OCI-LY7 (cell line): ENCODE data around the gene URGCP. TPM values are rescaled to one million over a fixed set of nuclear protein-coding genes. Genes with fewer than 3 reads are reported as not detected.

Experiments
- BruUV-seq: library from RNA; stranded (reverse); fragments of 400-500 nt; replicated peaks from 2 replicates; lab custom pipeline; 2021; lab: Mats Ljungman, UMichigan
- CTCF ChIA-PET: fragments of 300-600 bp; sonication (Branson Sonifier 250); formaldehyde crosslinking; loops from one replicate; lab custom pipeline; 2022; ENCODE audit warnings: antibody characterized with exemption; ENCODE audit not compliant: unreplicated experiment; lab: Charles Lee
- POLR2A ChIA-PET: fragments of 300-600 bp; sonication (Branson Sonifier 250); formaldehyde crosslinking; loops from one replicate; lab custom pipeline; 2022; ENCODE audit warnings: antibody characterized with exemption; lab: Charles Lee
- DNase-seq: peaks from one replicate; pipeline ENCODE4 v3.0.0-alpha.2; 2015; ENCODE audit warnings: low spot score
- H2AFZ ChIP-seq: fragments of 200-600 bp; sonication (generic), shearing (Covaris generic); 2 replicates; pipeline ENCODE4 v1.6.1; 2014; ENCODE audit warnings: mild to moderate bottlenecking, antibody characterized with exemption, low read length, moderate library complexity
- H3K27ac ChIP-seq: fragments of 200-600 bp; sonication (generic); 2 replicates; pipeline ENCODE4 v1.5.1; 2014; ENCODE audit warnings: mixed run types, low read depth, mild to moderate bottlenecking, moderate library complexity, low read length, inconsistent platforms; ENCODE audit not compliant: poor library complexity, severe bottlenecking
- H3K36me3 ChIP-seq: fragments of 200-600 bp; sonication (generic); 2 replicates; pipeline ENCODE4 v1.6.1; 2014; ENCODE audit warnings: mild to moderate bottlenecking, antibody characterized with exemption, low read length, moderate library complexity, mixed read lengths; ENCODE audit not compliant: insufficient read depth
- H3K4me1 ChIP-seq: fragments of 200-600 bp; sonication (generic); 2 replicates; pipeline ENCODE4 v1.5.1; 2014; ENCODE audit warnings: mild to moderate bottlenecking, low read length; ENCODE audit not compliant: insufficient read depth, poor library complexity, severe bottlenecking
- H3K4me2 ChIP-seq: fragments of 200-600 bp; sonication (generic); 2 replicates; pipeline ENCODE4 v1.6.1; 2014; ENCODE audit warnings: mild to moderate bottlenecking, low read length
- H3K4me3 ChIP-seq: fragments of 200-600 bp; sonication (generic); 2 replicates; pipeline ENCODE4 v1.5.1; 2014; ENCODE audit warnings: mild to moderate bottlenecking, low read depth, low read length; ENCODE audit not compliant: poor library complexity, severe bottlenecking
- H3K79me2 ChIP-seq: fragments of 200-600 bp; sonication (generic); 2 replicates; pipeline ENCODE4 v1.6.1; 2016; ENCODE audit warnings: low read depth, mild to moderate bottlenecking, low read length, moderate library complexity, mixed read lengths; ENCODE audit not compliant: insufficient read depth
- H3K9me2 ChIP-seq: fragments of 200-600 bp; sonication (generic); 2 replicates; pipeline ENCODE4 v1.6.1; 2016; ENCODE audit warnings: mild to moderate bottlenecking, low read length, mixed read lengths; ENCODE audit not compliant: insufficient read depth
- H3K9me3 ChIP-seq: fragments of 200-600 bp; sonication (generic); 2 replicates; pipeline ENCODE4 v1.6.1; 2014; ENCODE audit warnings: mild to moderate bottlenecking, mixed run types, low read length, mixed read lengths
- H4K20me1 ChIP-seq: fragments of 200-600 bp; sonication (generic); 2 replicates; pipeline ENCODE4 v1.6.1; 2014; ENCODE audit warnings: mild to moderate bottlenecking, antibody characterized with exemption, low read length, moderate library complexity, mixed read lengths; ENCODE audit not compliant: insufficient read depth
- EZH2phosphoT487 ChIP-seq: fragments of 200-600 bp; sonication (generic); IDR thresholded peaks from 2 replicates; pipeline ENCODE4 v1.6.1; 2018; ENCODE audit warnings: low read depth, borderline replicate concordance, mild to moderate bottlenecking, mixed run types, antibody characterized with exemption, low read length, moderate library complexity, mixed read lengths
- intact Hi-C: fragments of 100-400 bp; cut with micrococcal nuclease; formaldehyde crosslinking; loops from one replicate; pipeline ENCODE4 v1.10.0; 2022; ENCODE audit not compliant: unreplicated experiment
- total RNA-seq, 2 experiments: library from RNA; depleted of rRNA in 1 of 2; stranded (reverse); fragments of >200 nt in 1 of 2; shearing (Covaris generic) in 1 of 2; gene quantifications; 2 replicates each; pipeline ENCODE4 v1.2.3, GENCODE V29; 2014 to 2022
- TF ChIP-seq, protein P1 (sequence below): fragments of 200-600 bp; sonication (generic); conservative IDR thresholded peaks from 2 replicates; pipeline ENCODE4 v1.5.1; 2014; ENCODE audit warnings: mild to moderate bottlenecking, antibody characterized with exemption, low read length, moderate library complexity, mixed read lengths

The URGCP gene
- total RNA-seq, 2 experiments from 2014 or later = 4.7 to 6.8 TPM

GRCh38 chr7:43915907-43916306 lies 9.5 kb upstream of the URGCP start:
- intact Hi-C loops = no loop called here
- Histone ChIP-seq H3K27ac (no peak overlapping the region), H2AFZ (no peak overlapping the region), H3K79me2 (no peaks in the 10 kb centered on the region), H3K4me3 (no peak overlapping the region), H3K9me2 (no peaks in the 10 kb centered on the region), H3K36me3 (no peaks in the 10 kb centered on the region), H3K4me2 (no peak overlapping the region), H3K9me3 (no peaks in the 10 kb centered on the region), H4K20me1 (no peaks in the 10 kb centered on the region), H3K4me1 (no peaks in the 10 kb centered on the region)
- BruUV-seq = no TSS peak
- CTCF ChIA-PET = no interaction called here
- DNase-seq = no peak
- TF ChIP-seq, protein P1, sequence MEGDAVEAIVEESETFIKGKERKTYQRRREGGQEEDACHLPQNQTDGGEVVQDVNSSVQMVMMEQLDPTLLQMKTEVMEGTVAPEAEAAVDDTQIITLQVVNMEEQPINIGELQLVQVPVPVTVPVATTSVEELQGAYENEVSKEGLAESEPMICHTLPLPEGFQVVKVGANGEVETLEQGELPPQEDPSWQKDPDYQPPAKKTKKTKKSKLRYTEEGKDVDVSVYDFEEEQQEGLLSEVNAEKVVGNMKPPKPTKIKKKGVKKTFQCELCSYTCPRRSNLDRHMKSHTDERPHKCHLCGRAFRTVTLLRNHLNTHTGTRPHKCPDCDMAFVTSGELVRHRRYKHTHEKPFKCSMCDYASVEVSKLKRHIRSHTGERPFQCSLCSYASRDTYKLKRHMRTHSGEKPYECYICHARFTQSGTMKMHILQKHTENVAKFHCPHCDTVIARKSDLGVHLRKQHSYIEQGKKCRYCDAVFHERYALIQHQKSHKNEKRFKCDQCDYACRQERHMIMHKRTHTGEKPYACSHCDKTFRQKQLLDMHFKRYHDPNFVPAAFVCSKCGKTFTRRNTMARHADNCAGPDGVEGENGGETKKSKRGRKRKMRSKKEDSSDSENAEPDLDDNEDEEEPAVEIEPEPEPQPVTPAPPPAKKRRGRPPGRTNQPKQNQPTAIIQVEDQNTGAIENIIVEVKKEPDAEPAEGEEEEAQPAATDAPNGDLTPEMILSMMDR = no peak
- TF ChIP-seq EZH2phosphoT487 = no peak
- POLR2A ChIA-PET = no interaction called here

DNA sequence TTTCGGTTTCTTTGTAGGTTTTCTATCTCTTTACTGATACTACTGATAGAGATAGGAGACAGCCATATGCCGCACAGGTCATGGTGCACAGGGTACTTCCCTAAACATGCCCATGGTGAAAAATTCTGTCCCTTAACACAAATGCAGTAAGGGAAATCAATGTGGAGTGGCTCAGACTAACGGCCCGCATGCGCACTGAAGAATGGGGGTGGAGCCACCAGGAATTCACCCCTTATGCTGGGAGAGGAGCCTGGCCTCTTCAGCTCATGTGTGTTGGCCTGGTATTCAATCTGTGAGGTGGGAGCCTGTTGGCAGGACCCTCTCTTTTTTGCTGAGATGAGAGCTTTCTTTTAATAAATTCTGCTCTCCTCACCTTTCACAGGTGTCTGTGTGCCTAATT lies 8.4 kb upstream of the URGCP start:
- no peak for DNase-seq
- Histone ChIP-seq H3K4me3 (no peak overlapping the region), H3K9me3 (no peaks in the 10 kb centered on the region), H2AFZ (no peak overlapping the region), H3K36me3 (no peaks in the 10 kb centered on the region), H4K20me1 (no peaks in the 10 kb centered on the region), H3K27ac (no peak overlapping the region), H3K4me2 (no peak overlapping the region), H3K9me2 (no peaks in the 10 kb centered on the region), H3K4me1 (no peaks in the 10 kb centered on the region), H3K79me2 (no peaks in the 10 kb centered on the region)
- TF ChIP-seq, protein P1 = no peak
- TF ChIP-seq EZH2phosphoT487 = no peak
- POLR2A ChIA-PET = interaction anchor here (0.6 to 0.7 kb wide), 2 partner anchors 7 to 20 kb away, joined by 4 to 7 read pairs; no protein-coding TSS in a partner anchor
- CTCF ChIA-PET = no interaction called here
- intact Hi-C loops = no loop called here
- BruUV-seq = no TSS peak

DNA sequence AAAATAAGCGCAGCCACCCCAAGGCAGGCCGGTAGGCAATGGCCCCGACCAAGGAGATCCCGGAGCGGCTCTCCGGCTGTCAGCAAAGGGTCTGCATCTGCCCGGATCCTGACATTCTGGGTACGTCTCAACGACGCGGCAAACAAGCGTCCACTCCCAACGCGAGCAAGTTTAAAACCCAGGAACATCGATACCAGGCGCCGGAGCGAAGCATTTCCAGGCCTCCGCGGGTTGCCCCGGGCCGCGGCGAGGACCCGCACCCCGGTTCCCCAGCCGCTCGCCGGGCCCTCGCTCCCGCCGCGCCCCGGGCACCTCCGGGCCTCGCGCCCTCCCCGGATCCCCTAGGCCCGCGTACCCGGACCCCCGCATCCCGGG lies 453 bp downstream of the URGCP start:
- H4K20me1 ChIP-seq = no peaks in the 10 kb centered on the region
- no peaks in the 10 kb centered on the region for H3K79me2 ChIP-seq
- TF ChIP-seq, protein P1 = no peak
- no peak for TF ChIP-seq EZH2phosphoT487
- DNase-seq = no peak
- ChIA-PET CTCF (no interaction called here), POLR2A (interaction anchor here (0.9 kb wide), 1 partner anchor 18 kb away, joined by 4 read pairs; no protein-coding TSS in a partner anchor)
- BruUV-seq = no TSS peak
- no peak overlapping the region for H3K4me3 ChIP-seq
- H3K9me2 ChIP-seq = no peaks in the 10 kb centered on the region
- no peak overlapping the region for H3K27ac ChIP-seq
- intact Hi-C loops = no loop called here
- H2AFZ ChIP-seq = no peak overlapping the region
- no peaks in the 10 kb centered on the region for H3K36me3 ChIP-seq
- H3K4me1 ChIP-seq = no peaks in the 10 kb centered on the region
- no peaks in the 10 kb centered on the region for H3K9me3 ChIP-seq
- peak overlapping the region; percentile 44; the same call in 1 of the 2 replicates for H3K4me2 ChIP-seq
